ENCODE results near the gene PPY. TPM values are rescaled to one million over a fixed set of nuclear protein-coding genes. Genes with fewer than 3 reads are reported as not detected.

Gene PPY
- total RNA-seq, 1 experiment from 2014 or later: not detected

GRCh38 chr17:43940630-43941029 is 1.6 kb downstream of the PPY start:
- no peaks in the 10 kb centered on the region for H4K20me1 ChIP-seq (ENCODE audit: control insufficient read depth, insufficient read depth, insufficient read length)
- H3K4me1 Mint-ChIP-seq: peaks cover 9 to 20% of the 10 kb centered on the region in 2 experiments
- H3K27me3 ChIP-seq (ENCODE audit: insufficient read depth, low read length): peaks cover 4% of the 10 kb centered on the region
- no peaks in the 10 kb centered on the region for H3K79me1 ChIP-seq (ENCODE audit: insufficient read depth, low read depth, low read length, poor library complexity, severe bottlenecking)
- H3K9me3 ChIP-seq (ENCODE audit: control insufficient read depth, low read depth, low read length): no peaks in the 10 kb centered on the region
- no peak overlapping the region for H2BK15ac ChIP-seq (ENCODE audit: low read depth, low read length)
- H4K91ac ChIP-seq (ENCODE audit: insufficient read length, low read depth, low read length): no peak overlapping the region
- no peak overlapping the region for H3K4ac ChIP-seq (ENCODE audit: low read depth, low read length)
- H2BK5ac ChIP-seq (ENCODE audit: insufficient read length, low read length): no peak overlapping the region
- no peak overlapping the region for H3K4me3 Mint-ChIP-seq
- H3K4me1 ChIP-seq (ENCODE audit: insufficient read depth, low read length): no peaks in the 10 kb centered on the region
- no peaks in the 10 kb centered on the region for H3K79me2 ChIP-seq (ENCODE audit: insufficient read depth, low read length)
- no peak overlapping the region for H3T11ph ChIP-seq (ENCODE audit: low read length)
- no peaks in the 10 kb centered on the region for H3K36me3 Mint-ChIP-seq (ENCODE audit: insufficient read depth in 1 of 3, low read depth in 3 of 3)
- no peaks in the 10 kb centered on the region for H3K9me3 Mint-ChIP-seq
- H3K18ac ChIP-seq (ENCODE audit: insufficient read length, low read depth, low read length): no peak overlapping the region
- H3K23me2 ChIP-seq (ENCODE audit: insufficient read length, low read depth, low read length, poor library complexity, severe bottlenecking): no peaks in the 10 kb centered on the region
- H3K14ac ChIP-seq (ENCODE audit: insufficient read depth, low read length): no peak overlapping the region
- H3K56ac ChIP-seq (ENCODE audit: insufficient read length, low read depth, low read length): no peak overlapping the region
- H3K27ac ChIP-seq (ENCODE audit: insufficient read length, low read depth, low read length): no peak overlapping the region
- TF ChIP-seq CTCF (conservative IDR thresholded peaks at IDR 0.05): peak; percentile 69
- no peak overlapping the region for H3K27ac Mint-ChIP-seq
- no peak overlapping the region for H3K9ac ChIP-seq (ENCODE audit: extremely low read depth, insufficient read length, low read length)
- H2BK12ac ChIP-seq (ENCODE audit: insufficient read length, low read depth, low read length): no peak overlapping the region
- H2AK5ac ChIP-seq (ENCODE audit: insufficient read length, low read length): no peak overlapping the region
- no CpG with 5 or more reads among the region's 7 CpGs for WGBS (ENCODE audit: extremely low coverage, insufficient read length, low lambda C conversion rate)
- no peak overlapping the region for H4K8ac ChIP-seq (replicated peaks; ENCODE audit: insufficient read length, low read depth, low read length)
- H2BK120ac ChIP-seq (ENCODE audit: low read depth, low read length, poor library complexity, severe bottlenecking): no peak overlapping the region
- peak; percentile 86 for DNase-seq
- no peak overlapping the region for H3K23ac ChIP-seq (ENCODE audit: insufficient read length, low read depth, low read length)
- no peak overlapping the region for H2BK20ac ChIP-seq (ENCODE audit: low read depth, low read length, poor library complexity, severe bottlenecking)
- H4K5ac ChIP-seq (ENCODE audit: insufficient read length, low read depth, low read length): no peak overlapping the region
- no peak overlapping the region for H2AFZ ChIP-seq (ENCODE audit: low read length)
- no peak overlapping the region for H3K4me2 ChIP-seq (ENCODE audit: insufficient read depth, insufficient read length, low read length)
- peaks cover 44% of the 10 kb centered on the region for H3K27me3 Mint-ChIP-seq (ENCODE audit: low read depth)

Data from H9 (cell line).